Gastroesophageal sphincter (tissue), 4 donors: Measurements from ENCODE around the gene TTC36. TPM values are rescaled to one million over a fixed set of nuclear protein-coding genes. Genes with fewer than 3 reads are reported as not detected.

Source experiments
- ATAC-seq: fragments of 150-250 bp; one replicate; pipeline ENCODE4 v1.9.1; 2016; ENCODE audit warnings: mild to moderate bottlenecking, moderate library complexity
- H3K27ac ChIP-seq, 4 donors: fragments of 200-600 bp; sonication (generic) in 3 of 4; 1 replicate in 3 of 4; 2 replicates in 1 of 4; pipeline ENCODE4 v1.5.1; 2016 to 2019
- H3K27me3 ChIP-seq: fragments of 200-600 bp; sonication (generic); one replicate; pipeline ENCODE4 v1.5.1; 2019
- H3K36me3 ChIP-seq, 2 donors: fragments of 200-600 bp; sonication (generic); one replicate each; pipeline ENCODE4 v1.5.1; 2019; ENCODE audit warnings: control low read depth in 1 of 2
- H3K4me1 ChIP-seq, 3 donors: fragments of 200-600 bp; sonication (generic); 1 replicate in 2 of 3; 2 replicates in 1 of 3; pipeline ENCODE4 v1.5.1; 2016 to 2019; ENCODE audit warnings: control low read depth in 2 of 3
- H3K4me3 ChIP-seq, 2 donors: fragments of 200-600 bp; sonication (generic); one replicate each; pipeline ENCODE4 v1.5.1; 2019; ENCODE audit warnings: mild to moderate bottlenecking in 1 of 2, moderate library complexity in 1 of 2
- H3K9me3 ChIP-seq, 3 donors: fragments of 200-600 bp; sonication (generic); one replicate each; pipeline ENCODE4 v1.5.1; 2017 to 2019; ENCODE audit warnings: control low read depth in 2 of 3
- EP300 ChIP-seq: sonication (generic); formaldehyde crosslinking; IDR thresholded peaks from one replicate; pipeline ENCODE4 v1.6.1; 2017; ENCODE audit warnings: antibody characterized with exemption, mild to moderate bottlenecking
- POLR2A ChIP-seq, 2 donors: fragments of 450-650 bp; IDR thresholded peaks; one replicate each; pipeline ENCODE4 v1.6.1; 2017; ENCODE audit warnings: antibody characterized with exemption in 2 of 2, mild to moderate bottlenecking in 2 of 2, moderate library complexity in 1 of 2
- POLR2AphosphoS5 ChIP-seq: sonication (generic); formaldehyde crosslinking; IDR thresholded peaks from one replicate; pipeline ENCODE4 v1.6.1; 2017; ENCODE audit warnings: antibody characterized with exemption
- WGBS, 2 donors: methylation state at CpG; one replicate each; pipeline ENCODE4 v1.1.5; 2018; ENCODE audit warnings: low coverage in 1 of 2; 5-methylcytosine and 5-hydroxymethylcytosine counted together
- total RNA-seq, 4 donors: library from RNA; depleted of rRNA; stranded (reverse); fragments of >200 nt; gene quantifications; one replicate each; pipeline ENCODE4 v1.1.0, GENCODE V29; 2016
- TF ChIP-seq, protein P1 (sequence below), 4 experiments: fragments of 200-600 bp in 2 of 4; fragments of 450-650 bp in 2 of 4; sonication (generic) in 1 of 4; IDR thresholded peaks; one replicate each; pipeline ENCODE4 v1.5.1; 2017 to 2019; ENCODE audit warnings: antibody characterized with exemption in 4 of 4, mild to moderate bottlenecking in 2 of 4, moderate library complexity in 2 of 4

The TTC36 gene
- total RNA-seq, 4 donors from 2014 or later: 0.81 to 5.6 (median 3.3) TPM

- TF ChIP-seq POLR2AphosphoS5 (no peak), EP300 (no peak), POLR2A (IDR thresholded peaks at IDR 0.05) (no peak)
- TF ChIP-seq, protein P1, sequence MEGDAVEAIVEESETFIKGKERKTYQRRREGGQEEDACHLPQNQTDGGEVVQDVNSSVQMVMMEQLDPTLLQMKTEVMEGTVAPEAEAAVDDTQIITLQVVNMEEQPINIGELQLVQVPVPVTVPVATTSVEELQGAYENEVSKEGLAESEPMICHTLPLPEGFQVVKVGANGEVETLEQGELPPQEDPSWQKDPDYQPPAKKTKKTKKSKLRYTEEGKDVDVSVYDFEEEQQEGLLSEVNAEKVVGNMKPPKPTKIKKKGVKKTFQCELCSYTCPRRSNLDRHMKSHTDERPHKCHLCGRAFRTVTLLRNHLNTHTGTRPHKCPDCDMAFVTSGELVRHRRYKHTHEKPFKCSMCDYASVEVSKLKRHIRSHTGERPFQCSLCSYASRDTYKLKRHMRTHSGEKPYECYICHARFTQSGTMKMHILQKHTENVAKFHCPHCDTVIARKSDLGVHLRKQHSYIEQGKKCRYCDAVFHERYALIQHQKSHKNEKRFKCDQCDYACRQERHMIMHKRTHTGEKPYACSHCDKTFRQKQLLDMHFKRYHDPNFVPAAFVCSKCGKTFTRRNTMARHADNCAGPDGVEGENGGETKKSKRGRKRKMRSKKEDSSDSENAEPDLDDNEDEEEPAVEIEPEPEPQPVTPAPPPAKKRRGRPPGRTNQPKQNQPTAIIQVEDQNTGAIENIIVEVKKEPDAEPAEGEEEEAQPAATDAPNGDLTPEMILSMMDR (IDR thresholded peaks at IDR 0.05): no peak
- 72 to 75% methylated on average over 1 to 2 of the region's 2 CpGs for WGBS, 2 donors
Observed at GRCh38 chr11:118526688-118527087, 586 bp upstream of the TTC36 start.

GRCh38 chr11:118528511-118528910, 1.2 kb downstream of the TTC36 start:
- no peak for ATAC-seq
- no peak overlapping the region for H3K27ac ChIP-seq
- H3K4me3 ChIP-seq: no peak overlapping the region
- no peaks in the 10 kb centered on the region for H3K27me3 ChIP-seq
- no CpG with 5 or more reads among the region's 6 CpGs for WGBS, 2 donors
- H3K4me1 ChIP-seq: peaks cover 0 to 37% (median 12%) of the 10 kb centered on the region in 3 donors
- H3K9me3 ChIP-seq: no peaks in the 10 kb centered on the region
- TF ChIP-seq POLR2A (IDR thresholded peaks at IDR 0.05): no peak
- TF ChIP-seq EP300: no peak
- TF ChIP-seq, protein P1 (IDR thresholded peaks at IDR 0.05): no peak
- no peak for TF ChIP-seq POLR2AphosphoS5
- H3K36me3 ChIP-seq: peaks cover 0 to 24% of the 10 kb centered on the region in 2 donors

More at GRCh38 chr11:118526688-118527087, 586 bp upstream of the TTC36 start:
- Histone ChIP-seq H3K9me3 (no peaks in the 10 kb centered on the region), H3K4me3 (no peak overlapping the region), H3K4me1 (peaks cover 0 to 40% (median 11%) of the 10 kb centered on the region in 3 donors), H3K27me3 (no peaks in the 10 kb centered on the region), H3K27ac (no peak overlapping the region), H3K36me3 (peaks cover 0 to 37% of the 10 kb centered on the region in 2 donors)
- no peak for ATAC-seq

- peak overlapping the region in 1 of 4 donors; percentile 88 for H3K27ac ChIP-seq
- WGBS, 2 donors: 41 to 52% methylated on average over 2 to 5 of the region's 5 CpGs
Observed at GRCh38 chr11:118529584-118530175, 2.4 kb downstream of the TTC36 start.

DNA sequence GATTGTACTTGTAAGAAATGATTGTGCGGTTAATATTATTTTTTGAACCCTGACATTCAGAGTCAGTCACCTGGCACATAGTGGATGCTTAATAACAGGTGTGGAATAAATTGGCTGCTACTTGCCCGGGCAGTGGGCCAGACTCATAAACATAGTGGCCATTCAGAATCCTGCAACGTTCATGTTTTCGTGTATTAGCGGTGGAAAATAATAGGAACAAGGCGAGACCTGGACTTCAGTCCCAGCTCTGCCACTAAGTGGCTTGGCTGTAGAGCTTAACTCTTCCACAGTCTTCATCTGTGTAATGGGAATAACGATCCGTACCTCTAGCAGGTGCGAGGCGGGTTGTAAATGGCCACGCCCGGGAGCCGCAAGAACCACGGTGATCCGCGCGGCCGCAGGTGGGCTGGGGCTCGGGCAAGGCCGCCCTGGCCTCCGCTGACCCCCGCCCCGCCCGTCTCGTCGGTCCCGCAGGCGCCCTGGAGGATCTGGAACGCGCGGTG, 3.0 kb downstream of the TTC36 start:
- 11 to 33% methylated on average over 2 to 8 of the region's 31 CpGs for WGBS, 2 donors
- Histone ChIP-seq H3K27me3 (no peaks in the 10 kb centered on the region), H3K27ac (peak overlapping the region in 3 of 4 donors; percentile 85 to 88 (median 88)), H3K9me3 (no peaks in the 10 kb centered on the region), H3K4me3 (peak overlapping the region; percentile 77 to 92), H3K36me3 (peaks cover 0 to 24% of the 10 kb centered on the region in 2 donors), H3K4me1 (peaks cover 0 to 37% (median 12%) of the 10 kb centered on the region in 3 donors)
- no peak for ATAC-seq
- TF ChIP-seq POLR2A (IDR thresholded peaks at IDR 0.05) (no peak), POLR2AphosphoS5 (no peak), EP300 (no peak)
- TF ChIP-seq, protein P1 (IDR thresholded peaks at IDR 0.05): no peak

More at GRCh38 chr11:118529584-118530175, 2.4 kb downstream of the TTC36 start:
- peak overlapping the region in 1 of 2 donors; percentile 92 for H3K4me3 ChIP-seq
- no peaks in the 10 kb centered on the region for H3K27me3 ChIP-seq
- H3K9me3 ChIP-seq: no peaks in the 10 kb centered on the region
- peaks cover 0 to 24% of the 10 kb centered on the region in 2 donors for H3K36me3 ChIP-seq
- ATAC-seq: no peak
- TF ChIP-seq EP300 (no peak), POLR2A (IDR thresholded peaks at IDR 0.05) (no peak), POLR2AphosphoS5 (no peak)
- TF ChIP-seq, protein P1 (IDR thresholded peaks at IDR 0.05): no peak
- H3K4me1 ChIP-seq: peaks cover 0 to 37% (median 12%) of the 10 kb centered on the region in 3 donors
